ENCODE data around the gene TDP1.

- TF ChIP-seq CTCF (IDR thresholded peaks at IDR 0.05; ENCODE audit: low read length), result no peak
- no peak for TF ChIP-seq EZH2 (IDR thresholded peaks at IDR 0.05; ENCODE audit: borderline replicate concordance, low read length)
These were observed 49.7 kb downstream of the TDP1 start for GRCh38 chr14:90005441-90005840.

Measured in OCI-LY1 (cell line).